ENCODE results near the gene STK26.
A peak's percentile ranks its signal among the peaks of the same experiment; 100 is the strongest.
"Not testable (repeated sequence)": the region's sequence is repeated elsewhere in the genome, so short reads cannot be mapped to it uniquely, and the experiment has no call there.

STK26 gene

GRCh38 chrX:132040066-132040465 is 17.0 kb downstream of the STK26 start:
- no peak for DNase-seq

DNA sequence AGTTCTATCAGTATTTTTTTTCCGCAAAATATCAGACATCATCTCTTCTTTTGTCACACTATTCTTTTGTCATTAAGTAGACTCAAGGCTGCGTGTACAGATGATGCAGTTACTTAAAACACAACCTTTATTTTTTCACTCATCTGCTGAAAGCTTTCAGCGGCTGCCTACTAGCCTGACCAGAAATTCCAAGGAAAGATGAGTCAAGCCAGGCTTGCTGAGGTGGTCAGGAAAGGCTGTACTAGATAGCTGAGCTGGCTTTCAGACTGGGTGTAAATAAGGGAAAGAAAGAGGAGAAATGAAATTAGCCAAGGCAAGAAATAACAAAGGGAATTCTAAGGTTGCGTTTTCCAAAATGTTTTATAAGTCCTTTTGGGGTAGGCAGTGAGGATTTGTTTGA is 17.9 kb downstream of the STK26 start:
- no peak for DNase-seq

GRCh38 chrX:132043977-132044376 is 20.9 kb downstream of the STK26 start:
- DNase-seq: no peak

- DNase-seq: no peak
Measured at GRCh38 chrX:132044953-132045352, 21.9 kb downstream of the STK26 start.

DNA sequence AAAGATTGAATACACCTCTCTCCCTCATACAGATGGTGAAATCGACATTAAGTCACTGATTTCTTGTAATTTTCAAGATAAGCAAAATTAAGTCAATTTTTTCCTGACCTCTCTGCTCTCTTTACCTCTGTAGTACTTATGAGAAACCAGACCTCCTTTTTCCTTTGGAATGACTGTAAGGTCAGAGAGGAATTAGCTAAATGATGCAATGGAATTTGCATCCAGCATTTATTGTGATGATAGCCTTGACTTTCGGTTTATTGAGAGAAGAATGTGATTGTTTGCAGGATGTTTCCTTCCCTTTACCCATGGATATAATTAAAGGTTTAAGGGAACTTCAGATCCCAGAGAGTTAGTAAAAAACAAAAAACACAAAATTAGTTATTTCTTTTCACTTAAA is 22.4 kb downstream of the STK26 start:
- DNase-seq: no peak

- DNase-seq: no peak
Measured at GRCh38 chrX:132046533-132046932, 23.4 kb downstream of the STK26 start.

DNA sequence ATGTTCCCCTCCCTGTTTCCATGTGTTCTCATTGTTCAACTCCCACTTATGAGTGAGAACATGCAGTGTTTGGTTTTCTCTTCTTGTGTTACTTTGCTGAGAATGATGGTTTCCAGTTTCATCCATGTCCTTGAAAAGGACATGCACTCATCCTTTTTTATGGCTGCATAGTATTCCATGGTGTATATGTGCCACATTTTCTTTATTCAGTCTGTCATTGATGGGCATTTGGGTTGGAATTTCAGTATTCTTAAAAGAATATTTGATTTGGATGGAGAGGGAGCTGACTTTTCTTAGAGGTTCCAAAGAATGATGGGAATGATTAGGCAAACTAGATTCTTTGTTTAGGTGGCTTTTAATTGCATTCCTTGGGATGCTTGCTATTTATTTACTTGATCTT is 28.7 kb downstream of the STK26 start:
- not testable (repeated sequence) for DNase-seq

DNA sequence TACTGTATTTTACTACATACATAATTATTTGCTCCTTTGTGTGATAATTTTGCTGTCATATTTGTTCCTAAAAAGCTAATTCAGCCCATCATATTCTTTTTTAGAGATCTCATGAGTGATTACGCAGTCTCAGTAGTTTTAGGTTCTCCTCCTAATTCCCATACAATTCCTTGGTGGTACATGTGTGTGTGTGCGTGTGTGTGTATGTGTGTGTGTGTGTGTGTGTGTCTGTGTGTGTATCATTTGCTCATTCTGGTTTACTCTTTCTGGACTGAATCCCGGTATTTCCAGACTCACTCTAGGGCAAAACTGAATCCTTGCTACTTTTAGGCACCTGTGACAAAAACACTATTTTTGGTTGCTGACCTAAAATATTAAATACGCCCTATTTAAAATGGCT is 34.9 kb downstream of the STK26 start:
- DNase-seq: no peak

DNA sequence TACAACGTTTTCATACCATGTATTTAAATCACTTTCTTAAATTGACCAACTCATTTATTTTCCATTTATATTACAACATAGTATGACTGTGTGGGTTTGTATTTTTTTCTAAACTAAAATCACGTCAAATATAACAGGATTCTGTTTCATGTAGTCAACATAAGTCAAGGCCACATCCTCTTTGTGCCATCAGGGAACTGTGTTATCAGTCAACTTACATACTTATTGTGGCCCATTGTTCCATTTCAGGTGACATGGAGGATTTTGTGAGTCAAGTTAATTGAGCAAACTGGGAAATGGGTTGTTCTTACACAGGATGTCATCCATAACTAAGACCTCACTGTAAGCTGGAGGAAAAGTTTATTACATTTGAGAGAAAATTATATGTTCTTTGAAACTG is 35.9 kb downstream of the STK26 start:
- no peak for DNase-seq

DNA sequence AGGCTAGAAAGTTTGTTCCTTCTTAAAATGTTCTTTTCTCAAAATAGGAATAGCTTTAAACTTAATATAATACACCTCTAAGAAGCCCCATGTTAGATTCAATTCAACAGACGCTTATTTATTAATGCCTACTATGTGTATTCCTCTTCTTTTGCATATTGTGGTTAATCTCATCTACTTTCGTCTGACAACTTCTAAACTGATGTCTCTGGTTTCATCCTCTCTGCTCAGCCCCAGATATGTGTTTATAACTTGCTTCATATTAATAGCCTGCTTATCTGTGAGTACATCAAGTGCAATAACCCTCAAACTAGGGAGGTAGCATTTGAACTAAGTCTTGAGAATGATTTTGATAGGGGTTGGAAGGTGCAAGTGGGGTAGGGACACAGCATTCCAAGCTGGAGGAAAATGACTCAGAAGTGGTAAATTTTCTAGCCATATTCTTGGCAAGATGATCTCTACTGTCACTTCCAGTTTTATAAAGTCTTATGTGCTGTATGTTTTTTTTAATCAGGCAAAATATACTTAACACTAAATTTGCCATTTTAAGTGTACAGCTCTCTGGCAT is 37.0 kb downstream of the STK26 start:
- DNase-seq: no peak

DNA sequence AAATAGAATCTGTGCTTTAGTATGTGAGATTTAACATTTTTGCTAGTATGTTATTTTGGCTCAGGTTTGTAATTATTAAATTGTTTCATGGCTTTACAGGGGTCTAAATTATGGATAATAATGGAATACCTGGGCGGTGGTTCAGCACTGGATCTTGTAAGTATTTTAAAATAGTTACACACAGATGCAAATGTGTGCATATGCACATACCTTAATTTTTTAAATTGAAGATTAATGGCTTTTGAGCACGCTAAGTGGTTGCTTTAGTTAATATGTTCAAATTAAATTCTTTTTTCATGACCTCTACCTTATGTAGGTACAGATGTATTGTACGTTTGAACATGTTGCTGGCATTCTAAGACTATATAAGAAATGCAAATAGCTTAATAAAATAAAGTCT is 40.2 kb downstream of the STK26 start:
- DNase-seq: no peak

DNA sequence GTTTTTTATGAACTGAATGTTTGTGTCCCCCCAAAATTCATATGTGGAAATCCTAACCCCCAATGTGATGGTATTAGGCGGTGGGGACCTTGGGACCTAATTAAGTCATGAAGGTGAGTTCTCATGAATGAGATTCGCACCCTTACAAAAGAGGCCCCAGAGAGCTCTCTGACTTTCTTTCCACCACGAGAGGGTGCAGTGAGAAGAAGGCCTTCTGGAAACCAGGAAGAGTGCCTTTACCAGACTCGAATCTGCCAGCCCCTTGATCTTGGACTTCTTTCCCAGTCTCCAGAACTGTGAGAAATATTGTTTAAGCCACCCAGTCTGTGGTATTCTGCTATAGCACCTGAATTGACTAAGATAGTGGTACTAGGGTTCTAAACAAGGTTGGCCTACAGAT is 40.8 kb downstream of the STK26 start:
- DNase-seq: no peak

DNA sequence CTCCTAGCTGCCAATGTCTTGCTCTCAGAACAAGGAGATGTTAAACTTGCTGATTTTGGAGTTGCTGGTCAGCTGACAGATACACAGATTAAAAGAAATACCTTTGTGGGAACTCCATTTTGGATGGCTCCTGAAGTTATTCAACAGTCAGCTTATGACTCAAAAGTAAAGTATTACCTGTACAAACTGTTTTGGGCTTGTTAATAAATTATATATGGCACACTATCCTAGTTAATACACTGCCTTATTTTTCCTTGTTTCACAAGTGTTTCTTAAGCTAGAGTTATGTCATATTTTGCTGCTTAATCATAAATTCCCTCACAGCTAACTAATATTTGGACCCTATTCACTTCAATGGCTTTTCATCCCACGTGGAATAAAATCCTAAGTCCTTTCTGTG is 45.3 kb downstream of the STK26 start:
- DNase-seq: no peak

DNA sequence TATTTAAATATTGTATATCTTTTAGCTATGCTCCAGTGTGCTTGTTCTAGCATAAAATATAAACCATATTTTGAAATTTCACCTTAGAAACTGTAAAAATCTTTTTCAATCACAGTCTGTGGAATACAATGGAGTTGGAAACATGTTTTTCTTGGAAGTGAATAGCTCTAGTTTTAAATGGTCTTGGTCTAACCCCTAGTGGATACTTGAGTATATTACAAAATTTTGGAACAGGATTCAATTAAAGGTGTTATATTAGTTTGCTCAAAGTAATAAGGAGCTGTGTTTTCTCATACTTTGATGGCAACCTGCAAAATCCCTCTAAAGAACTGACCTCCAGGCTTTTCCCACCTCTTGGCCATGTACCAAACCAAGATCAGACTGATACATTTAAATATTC is 48.2 kb downstream of the STK26 start:
- no peak for DNase-seq

DNA sequence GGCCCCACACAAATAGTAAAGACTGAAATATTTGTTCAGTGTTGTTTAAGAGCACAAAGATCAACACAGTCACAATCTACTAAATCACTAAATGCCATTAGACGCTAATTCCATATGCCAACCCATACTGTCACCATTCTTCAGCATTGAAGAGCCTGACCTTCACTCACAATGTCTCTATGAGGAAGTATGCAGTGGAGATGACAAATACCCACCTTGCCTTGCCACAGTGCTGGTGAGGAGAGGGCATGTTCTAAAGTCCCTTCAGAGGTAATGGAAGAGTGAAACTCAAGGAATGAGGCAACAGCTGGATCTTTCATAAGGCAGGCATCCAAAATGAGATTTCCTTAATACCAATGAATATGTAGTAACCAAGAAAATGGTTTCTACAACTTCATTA is 54.3 kb downstream of the STK26 start:
- no peak for DNase-seq

DNA sequence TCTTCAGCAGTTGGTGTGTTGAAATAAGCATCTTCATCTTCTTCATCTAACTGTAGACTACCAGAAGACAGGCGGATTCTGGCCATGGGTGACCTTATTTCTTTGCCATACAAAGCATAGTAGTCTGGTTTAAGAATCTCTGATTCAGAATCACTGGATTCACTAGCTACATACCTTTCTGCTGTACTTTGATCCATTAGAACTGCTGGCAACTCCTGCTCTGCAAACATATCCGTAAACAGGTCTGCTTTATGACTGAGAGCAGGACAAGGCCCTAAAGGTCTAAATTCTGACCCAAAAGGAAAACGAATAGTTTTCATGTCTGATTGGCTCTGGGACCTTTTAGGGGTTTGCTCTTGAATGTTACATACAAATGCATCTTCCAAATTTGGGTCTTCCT is 54.8 kb downstream of the STK26 start:
- no peak for DNase-seq

GRCh38 chrX:132085786-132086185 is 62.7 kb downstream of the STK26 start:
- no peak for DNase-seq

DNA sequence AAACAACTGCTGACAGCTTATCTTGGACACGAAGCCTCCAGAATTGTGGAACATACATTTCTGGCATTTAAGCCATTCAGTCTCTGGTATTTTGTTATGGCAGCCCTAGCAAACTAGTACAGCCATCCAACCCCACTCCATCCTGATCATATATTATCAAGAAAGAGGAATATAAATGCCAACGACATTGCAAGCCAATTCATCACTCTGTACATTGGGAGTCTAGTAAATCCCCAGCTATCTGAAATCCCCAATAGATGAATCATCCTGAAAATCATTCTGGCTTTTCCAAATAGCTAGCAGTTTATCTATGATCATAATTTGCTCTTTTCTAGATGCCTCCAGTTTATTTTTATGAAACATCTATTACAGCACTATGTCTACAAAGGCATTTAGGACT is 63.6 kb downstream of the STK26 start:
- no peak for DNase-seq

DNA sequence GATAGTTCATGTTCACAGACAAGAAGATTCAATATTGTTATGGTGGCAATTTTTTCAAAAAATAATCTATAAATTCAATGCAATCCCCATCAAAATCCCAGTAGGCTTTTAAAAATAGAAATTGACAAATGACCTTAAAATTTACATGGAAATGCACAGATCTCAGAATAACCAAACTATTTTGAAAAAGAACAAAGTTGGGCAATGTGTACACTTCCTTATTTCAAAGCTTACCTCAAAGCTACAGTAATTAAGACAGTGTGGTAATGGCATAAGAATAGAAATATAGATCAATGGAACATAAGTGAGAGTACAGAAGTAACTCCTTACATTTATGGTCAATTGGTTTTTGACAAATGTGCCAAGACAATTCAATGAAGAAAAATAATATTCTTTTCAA is 65.8 kb downstream of the STK26 start:
- DNase-seq: no peak

- DNase-seq: no peak
Measured at GRCh38 chrX:132090403-132091159, 67.5 kb downstream of the STK26 start.

GRCh38 chrX:132092439-132093065 is 69.5 kb downstream of the STK26 start:
- DNase-seq: peak; percentile 62 to 63

- DNase-seq: no peak
Measured at GRCh38 chrX:132093239-132093860, 70.2 kb downstream of the STK26 start.

GRCh38 chrX:132094164-132094563 is 71.1 kb downstream of the STK26 start:
- DNase-seq: no peak

DNA sequence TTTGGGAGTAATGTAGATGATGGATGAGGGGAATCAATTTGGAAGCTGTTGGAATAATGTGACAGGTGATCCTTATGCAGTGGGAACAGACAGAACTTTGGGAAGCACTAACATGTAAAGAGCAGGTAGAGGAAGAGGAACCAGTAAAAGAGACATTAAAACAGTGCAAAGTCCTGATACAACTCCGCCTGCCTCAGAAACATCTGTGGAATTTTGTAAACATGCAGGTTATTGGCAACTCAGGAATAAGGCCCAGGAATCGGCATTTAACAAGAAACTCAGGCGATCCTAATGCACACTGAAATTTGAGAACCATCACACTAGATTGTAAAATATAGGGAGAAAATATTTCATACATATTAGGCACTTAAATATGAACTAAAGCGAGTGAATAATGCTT is 75.6 kb downstream of the STK26 start:
- DNase-seq: not testable (repeated sequence)
